Kidney epithelial cell (primary cell): Measurements from ENCODE around the gene PUM2. TPM values are rescaled to one million over a fixed set of nuclear protein-coding genes. Genes with fewer than 3 reads are reported as not detected.
A peak's percentile ranks its signal among the peaks of the same experiment; 100 is the strongest.
"Not testable (repeated sequence)": the region's sequence is repeated elsewhere in the genome, so short reads cannot be mapped to it uniquely, and the experiment has no call there.

Source experiments
- DNase-seq: peaks from one replicate; pipeline ENCODE4 v3.0.0-alpha.2; 2010; ENCODE audit warnings: low read depth
- H3K27me3 ChIP-seq: 2 replicates; pipeline ENCODE4 v1.6.0; 2011; ENCODE audit warnings: low read length; ENCODE audit not compliant: control insufficient read depth, insufficient read depth
- H3K36me3 ChIP-seq: 2 replicates; pipeline ENCODE4 v1.5.1; 2011; ENCODE audit warnings: low read length; ENCODE audit not compliant: control insufficient read depth, insufficient read depth
- H3K4me3 ChIP-seq: 2 replicates; pipeline ENCODE4 v1.5.1; 2011; ENCODE audit warnings: low read depth, mild to moderate bottlenecking, control low read depth, low read length
- CTCF ChIP-seq: IDR thresholded peaks from 2 replicates; pipeline ENCODE4 v1.5.1; 2011; ENCODE audit warnings: mild to moderate bottlenecking, moderate library complexity, low read length, control low read depth, inconsistent platforms; ENCODE audit not compliant: insufficient read depth, poor library complexity, severe bottlenecking
- total RNA-seq: library from RNA; depleted of rRNA; stranded (reverse); fragments of >200 nt; gene quantifications from 2 replicates; pipeline ENCODE4 v1.2.3, GENCODE V29; 2015

Gene PUM2
- total RNA-seq, 1 donor from 2014 or later: 44.2 TPM

DNA sequence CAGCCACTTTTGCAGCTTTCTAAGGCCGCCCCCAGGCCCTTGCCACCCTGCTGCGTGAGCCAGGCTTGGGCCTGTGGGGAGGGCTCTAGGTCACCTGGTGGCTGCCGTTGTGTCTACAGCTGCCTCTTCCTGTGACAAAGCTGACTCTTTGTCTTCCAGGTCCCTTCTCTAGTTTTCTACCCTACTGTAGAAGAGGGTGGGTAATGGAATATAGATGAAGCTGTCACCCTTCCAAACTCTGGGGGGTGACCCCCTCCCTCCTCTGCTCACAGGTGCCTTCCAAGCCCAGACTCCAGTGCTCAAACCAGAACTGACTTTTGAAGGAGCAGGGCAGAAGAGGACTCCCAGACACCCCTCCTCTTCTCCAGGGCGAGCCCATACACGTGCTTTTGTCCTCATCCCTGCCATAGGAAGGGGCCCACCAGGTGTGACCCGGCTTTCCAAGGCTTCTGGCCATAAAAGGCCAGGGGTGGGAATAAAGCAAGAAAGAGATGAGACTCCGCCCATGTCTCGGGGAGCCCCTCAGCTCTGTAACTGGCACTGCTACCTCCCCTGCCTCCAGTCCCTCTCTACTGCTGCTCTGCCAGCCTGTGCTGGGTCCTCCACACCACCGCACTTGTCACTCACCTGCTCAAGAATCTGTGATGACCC lies 107.8 kb downstream of the PUM2 start:
- no peak for DNase-seq
- H3K4me3 ChIP-seq: no peak overlapping the region
- H3K27me3 ChIP-seq: no peaks in the 10 kb centered on the region
- TF ChIP-seq CTCF: no peak
- H3K36me3 ChIP-seq: no peaks in the 10 kb centered on the region

DNA sequence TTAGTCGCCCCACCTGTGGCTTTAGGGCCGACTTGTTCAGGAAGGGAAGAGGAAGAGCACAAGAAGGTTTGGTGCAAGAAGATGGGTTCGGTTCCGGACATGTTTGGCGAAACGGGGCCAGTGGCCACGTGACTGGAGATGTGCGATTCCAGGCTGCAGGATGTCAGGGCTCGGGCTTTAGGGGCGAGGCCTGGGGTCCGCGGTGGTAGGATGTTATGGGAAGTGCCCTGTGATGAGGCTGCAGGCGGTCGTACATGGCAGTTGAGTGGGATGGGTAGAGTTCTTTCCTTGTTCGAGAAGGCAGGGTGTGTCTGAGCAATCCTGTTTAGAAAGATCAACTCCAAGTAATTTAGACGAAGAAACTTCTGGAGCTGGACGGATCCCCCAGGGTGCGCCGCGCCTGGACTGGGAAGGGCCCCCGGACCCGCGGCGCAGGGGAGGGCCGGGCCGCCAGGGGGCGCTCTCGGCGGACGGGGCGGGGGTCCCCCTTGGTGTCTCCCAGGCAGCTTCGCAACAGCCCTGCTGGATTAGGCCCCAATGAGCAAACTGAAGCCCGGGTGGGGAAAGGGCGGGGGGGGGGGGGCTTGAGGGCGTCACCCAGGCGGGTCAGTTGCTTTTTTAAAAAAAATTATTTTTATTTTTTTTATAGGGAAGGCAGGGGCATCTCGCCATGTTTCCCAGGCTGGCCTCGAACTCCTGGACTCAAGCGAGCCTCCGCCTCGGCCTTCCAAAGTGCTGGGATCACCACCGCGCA lies 108.5 kb downstream of the PUM2 start:
- peak; percentile 19 for TF ChIP-seq CTCF
- DNase-seq: no peak
- H3K36me3 ChIP-seq: no peaks in the 10 kb centered on the region
- H3K4me3 ChIP-seq: no peak overlapping the region
- H3K27me3 ChIP-seq: no peaks in the 10 kb centered on the region

DNA sequence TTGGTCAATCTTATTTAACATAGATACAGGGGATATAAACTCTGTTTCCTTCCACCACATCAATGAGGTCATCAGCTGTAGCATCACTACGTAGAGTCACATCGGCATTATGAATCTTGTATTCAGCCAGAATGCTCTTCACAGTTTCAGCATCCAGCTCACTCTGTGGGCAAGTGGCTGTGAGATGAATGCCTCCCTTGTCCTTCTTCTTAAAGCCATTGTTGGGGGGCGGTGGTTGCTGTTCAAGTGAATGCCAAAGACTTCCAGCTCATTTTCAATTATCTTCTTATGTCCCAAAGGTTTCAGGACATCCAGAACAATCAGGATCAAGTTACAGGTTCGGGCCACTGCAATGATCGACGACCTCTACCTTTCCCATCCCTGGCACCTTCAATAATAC lies 110.4 kb downstream of the PUM2 start:
- DNase-seq, H3K36me3 ChIP-seq, H3K27me3 ChIP-seq, H3K4me3 ChIP-seq: not testable (repeated sequence)

- TF ChIP-seq CTCF: no peak
- no peaks in the 10 kb centered on the region for H3K36me3 ChIP-seq
- H3K27me3 ChIP-seq: no peaks in the 10 kb centered on the region
- DNase-seq: no peak
- no peak overlapping the region for H3K4me3 ChIP-seq
Observed at GRCh38 chr2:20236496-20236895, 114.1 kb downstream of the PUM2 start.

DNA sequence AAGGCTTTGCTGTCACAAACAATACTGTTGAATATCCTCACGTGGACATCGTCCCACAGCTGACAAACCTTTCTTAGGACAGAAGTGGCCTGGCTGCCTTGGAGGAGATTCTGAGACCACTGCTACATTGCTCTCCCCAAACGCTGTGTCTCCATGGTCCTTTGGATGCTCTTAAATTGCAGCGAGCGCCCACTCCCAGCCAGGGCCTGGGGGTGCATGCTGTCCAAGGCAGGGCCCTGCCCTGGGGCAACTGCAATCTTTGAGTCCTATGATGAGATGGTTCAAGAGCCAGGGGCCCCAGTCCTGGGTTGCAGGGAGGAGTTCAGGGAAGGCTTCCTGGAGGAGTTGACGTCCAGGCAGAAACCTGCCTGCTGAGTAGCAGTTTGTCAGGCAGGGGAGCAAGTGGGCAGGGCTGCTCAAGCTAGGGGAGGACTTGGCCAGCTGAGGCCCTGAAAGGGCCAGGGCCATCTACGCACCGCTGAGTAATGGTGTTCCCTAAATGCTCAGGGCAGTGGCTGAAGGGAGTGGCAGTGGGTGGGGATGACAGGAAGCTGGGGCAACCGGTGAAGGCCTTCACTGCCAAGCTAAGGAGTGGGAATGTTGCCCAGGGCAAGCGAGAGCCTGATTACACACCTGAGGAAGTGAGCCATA lies 114.9 kb downstream of the PUM2 start:
- no peak for TF ChIP-seq CTCF
- H3K4me3 ChIP-seq: no peak overlapping the region
- no peaks in the 10 kb centered on the region for H3K36me3 ChIP-seq
- DNase-seq: no peak
- H3K27me3 ChIP-seq: no peaks in the 10 kb centered on the region

GRCh38 chr2:20234597-20234996 lies 116.0 kb downstream of the PUM2 start:
- not testable (repeated sequence) for DNase-seq, H3K27me3 ChIP-seq, H3K4me3 ChIP-seq, H3K36me3 ChIP-seq
